Ascending aorta (tissue), 2 donors: ENCODE measurements around the gene GPR33. TPM values are rescaled to one million over a fixed set of nuclear protein-coding genes. Genes with fewer than 3 reads are reported as not detected.
"Not testable (repeated sequence)": the region's sequence is repeated elsewhere in the genome, so short reads cannot be mapped to it uniquely, and the experiment has no call there.

Experiments
- DNase-seq, 2 donors: peaks; one replicate each; pipeline ENCODE4 v3.0.0-alpha.2; 2019; ENCODE audit warnings: low spot score in 2 of 2
- H3K27ac ChIP-seq, 2 donors: fragments of 200-600 bp; sonication (generic); one replicate each; pipeline ENCODE4 v1.5.1; 2016 to 2017; ENCODE audit warnings: mild to moderate bottlenecking in 1 of 2
- H3K27me3 ChIP-seq: fragments of 200-600 bp; sonication (generic); one replicate; pipeline ENCODE4 v1.5.1; 2017
- H3K36me3 ChIP-seq, 2 donors: fragments of 200-600 bp; sonication (generic); one replicate each; pipeline ENCODE4 v1.5.1; 2016
- H3K4me1 ChIP-seq, 2 donors: fragments of 200-600 bp; sonication (generic); one replicate each; pipeline ENCODE4 v1.5.1; 2016 to 2017; ENCODE audit warnings: mild to moderate bottlenecking in 1 of 2
- H3K4me3 ChIP-seq, 2 donors: fragments of 200-600 bp; sonication (generic); one replicate each; pipeline ENCODE4 v1.5.1; 2016 to 2017; ENCODE audit warnings: mild to moderate bottlenecking in 1 of 2
- H3K9me3 ChIP-seq, 2 donors: fragments of 200-600 bp; sonication (generic); one replicate each; pipeline ENCODE4 v1.5.1; 2016
- intact Hi-C: fragments of 100-400 bp; cut with DNase I; formaldehyde crosslinking; loops from one replicate; pipeline ENCODE4 v1.15.1; 2023
- total RNA-seq: library from RNA; depleted of rRNA; stranded (reverse); fragments of >200 nt; gene quantifications from one replicate; pipeline ENCODE4 v1.1.0, GENCODE V29; 2016
- TF ChIP-seq, protein P1 (sequence below), 3 experiments: fragments of 200-600 bp in 2 of 3; fragments of 450-650 bp in 1 of 3; sonication (generic) in 2 of 3; IDR thresholded peaks; one replicate each; pipeline ENCODE4 v1.5.1; 2016 to 2019; ENCODE audit warnings: antibody characterized with exemption in 3 of 3, mild to moderate bottlenecking in 1 of 3, moderate library complexity in 1 of 3

Gene GPR33
- total RNA-seq, 1 donor from 2014 or later: not detected

DNA sequence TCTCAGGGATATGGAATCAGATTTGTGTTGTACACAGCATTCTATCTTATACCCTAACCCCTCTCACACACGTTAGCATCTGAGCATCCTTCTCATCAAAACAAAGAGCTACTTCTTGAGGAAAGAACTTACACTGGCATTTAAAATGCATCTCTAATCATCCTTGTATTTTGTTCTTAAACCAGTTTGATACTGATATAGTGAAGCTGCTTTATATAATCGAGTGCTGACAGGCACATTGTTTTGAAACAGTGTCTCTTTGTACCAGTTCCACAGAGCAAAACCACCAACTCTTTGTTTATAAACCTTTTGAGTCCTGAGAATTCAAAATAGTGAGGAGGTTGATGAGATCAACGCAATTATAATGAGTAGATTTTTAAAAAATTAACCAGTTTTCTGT is 8.8 kb downstream of the GPR33 start:
- Histone ChIP-seq H3K36me3 (no peaks in the 10 kb centered on the region), H3K9me3 (no peaks in the 10 kb centered on the region), H3K4me1 (peaks cover 0 to 11% of the 10 kb centered on the region in 2 donors), H3K27ac (no peak overlapping the region), H3K27me3 (no peaks in the 10 kb centered on the region), H3K4me3 (no peak overlapping the region)
- no peak for DNase-seq
- TF ChIP-seq, protein P1, sequence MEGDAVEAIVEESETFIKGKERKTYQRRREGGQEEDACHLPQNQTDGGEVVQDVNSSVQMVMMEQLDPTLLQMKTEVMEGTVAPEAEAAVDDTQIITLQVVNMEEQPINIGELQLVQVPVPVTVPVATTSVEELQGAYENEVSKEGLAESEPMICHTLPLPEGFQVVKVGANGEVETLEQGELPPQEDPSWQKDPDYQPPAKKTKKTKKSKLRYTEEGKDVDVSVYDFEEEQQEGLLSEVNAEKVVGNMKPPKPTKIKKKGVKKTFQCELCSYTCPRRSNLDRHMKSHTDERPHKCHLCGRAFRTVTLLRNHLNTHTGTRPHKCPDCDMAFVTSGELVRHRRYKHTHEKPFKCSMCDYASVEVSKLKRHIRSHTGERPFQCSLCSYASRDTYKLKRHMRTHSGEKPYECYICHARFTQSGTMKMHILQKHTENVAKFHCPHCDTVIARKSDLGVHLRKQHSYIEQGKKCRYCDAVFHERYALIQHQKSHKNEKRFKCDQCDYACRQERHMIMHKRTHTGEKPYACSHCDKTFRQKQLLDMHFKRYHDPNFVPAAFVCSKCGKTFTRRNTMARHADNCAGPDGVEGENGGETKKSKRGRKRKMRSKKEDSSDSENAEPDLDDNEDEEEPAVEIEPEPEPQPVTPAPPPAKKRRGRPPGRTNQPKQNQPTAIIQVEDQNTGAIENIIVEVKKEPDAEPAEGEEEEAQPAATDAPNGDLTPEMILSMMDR (IDR thresholded peaks at IDR 0.05): no peak
- intact Hi-C loops: no loop called here

DNA sequence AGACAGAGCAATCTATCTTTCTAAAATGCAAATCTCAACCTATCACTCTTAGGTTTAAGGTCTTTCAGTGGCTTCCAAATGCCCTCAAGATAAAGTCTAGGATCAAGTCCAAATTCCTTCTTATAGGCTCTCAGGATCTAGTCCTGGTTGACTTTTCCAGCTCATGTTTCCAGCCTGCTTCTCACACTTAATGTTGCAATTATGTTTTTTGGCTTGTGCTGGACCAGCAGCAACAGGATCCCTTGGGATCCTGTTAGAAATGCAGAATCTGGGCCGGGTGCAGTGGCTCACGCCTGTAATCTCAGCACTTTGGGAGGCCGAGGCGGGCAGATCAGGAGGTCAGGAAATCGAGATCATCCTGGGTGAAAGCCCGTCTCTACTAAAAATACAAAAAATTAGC is 10.6 kb downstream of the GPR33 start:
- Histone ChIP-seq H3K4me3 (no peak overlapping the region), H3K9me3 (no peaks in the 10 kb centered on the region), H3K27me3 (no peaks in the 10 kb centered on the region), H3K36me3 (no peaks in the 10 kb centered on the region), H3K4me1 (peaks cover 0 to 11% of the 10 kb centered on the region in 2 donors), H3K27ac (peak overlapping the region in 1 of 2 donors; percentile 2)
- intact Hi-C loops: no loop called here
- DNase-seq: no peak
- TF ChIP-seq, protein P1 (IDR thresholded peaks at IDR 0.05): no peak

DNA sequence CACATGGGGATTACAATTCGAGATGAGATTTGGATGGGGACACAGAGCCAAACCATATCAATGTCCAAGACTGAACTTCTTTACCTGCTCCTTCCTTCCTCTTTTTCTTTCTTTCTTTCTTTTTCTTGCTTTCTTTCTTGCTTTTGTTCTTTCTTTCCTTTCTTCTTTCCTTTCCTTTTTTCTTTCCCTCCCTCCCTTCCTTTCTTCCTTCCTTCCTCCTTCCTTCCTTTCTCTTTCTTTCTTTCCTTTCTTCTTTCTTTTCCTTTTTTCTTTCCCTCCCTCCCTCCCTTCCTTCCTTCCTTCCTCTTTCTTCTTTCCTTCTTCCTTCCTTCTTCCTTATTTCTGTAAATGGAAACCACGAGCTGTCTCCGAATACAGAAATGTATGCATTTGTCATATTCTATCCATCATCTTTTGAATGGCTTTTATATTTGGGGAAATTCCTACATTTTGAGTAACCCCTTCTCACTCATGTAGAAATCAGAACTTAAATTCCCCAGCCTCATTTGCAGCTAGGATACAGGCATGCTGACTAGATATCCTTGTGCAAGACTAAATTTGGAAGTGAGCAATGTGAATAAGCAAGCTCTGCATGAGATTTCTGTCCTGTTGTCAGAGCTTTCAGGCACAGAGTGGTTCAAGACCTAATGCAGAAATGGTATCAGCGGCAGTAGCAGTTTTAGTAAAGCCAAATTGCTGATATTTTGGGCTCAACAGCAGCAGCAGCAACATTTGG is 11.5 kb downstream of the GPR33 start:
- no peak for DNase-seq
- Histone ChIP-seq H3K4me1 (peaks cover 0 to 11% of the 10 kb centered on the region in 2 donors), H3K4me3 (no peak overlapping the region), H3K27me3 (no peaks in the 10 kb centered on the region), H3K36me3 (no peaks in the 10 kb centered on the region), H3K27ac (peak overlapping the region in 1 of 2 donors; percentile 2), H3K9me3 (no peaks in the 10 kb centered on the region)
- TF ChIP-seq, protein P1 (IDR thresholded peaks at IDR 0.05): no peak
- intact Hi-C loops: no loop called here

DNA sequence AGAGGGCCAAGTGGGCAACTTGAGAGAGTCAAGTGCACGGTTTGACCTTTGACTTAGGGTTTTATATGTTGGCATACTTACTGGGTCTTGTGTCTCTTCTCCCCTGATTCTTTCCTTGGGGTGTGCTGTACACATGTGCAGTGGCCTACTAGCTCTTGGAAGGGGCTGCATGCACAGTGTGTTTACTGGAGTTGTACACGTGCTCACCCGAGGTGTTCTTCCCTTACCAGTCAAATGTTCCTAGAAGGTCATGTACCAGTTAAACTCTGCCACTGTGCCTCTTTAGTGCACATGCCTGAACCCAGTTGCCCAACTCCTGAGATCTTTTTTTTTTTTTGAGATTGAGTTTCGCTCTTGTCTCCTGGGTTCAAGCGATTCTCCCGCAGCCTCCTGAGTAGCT is 21.3 kb downstream of the GPR33 start:
- Histone ChIP-seq H3K27ac (no peak overlapping the region), H3K9me3 (no peaks in the 10 kb centered on the region), H3K36me3 (no peaks in the 10 kb centered on the region), H3K27me3 (no peaks in the 10 kb centered on the region), H3K4me1 (no peaks in the 10 kb centered on the region), H3K4me3 (no peak overlapping the region)
- intact Hi-C loops: no loop called here
- DNase-seq: no peak
- TF ChIP-seq, protein P1 (IDR thresholded peaks at IDR 0.05): no peak

DNA sequence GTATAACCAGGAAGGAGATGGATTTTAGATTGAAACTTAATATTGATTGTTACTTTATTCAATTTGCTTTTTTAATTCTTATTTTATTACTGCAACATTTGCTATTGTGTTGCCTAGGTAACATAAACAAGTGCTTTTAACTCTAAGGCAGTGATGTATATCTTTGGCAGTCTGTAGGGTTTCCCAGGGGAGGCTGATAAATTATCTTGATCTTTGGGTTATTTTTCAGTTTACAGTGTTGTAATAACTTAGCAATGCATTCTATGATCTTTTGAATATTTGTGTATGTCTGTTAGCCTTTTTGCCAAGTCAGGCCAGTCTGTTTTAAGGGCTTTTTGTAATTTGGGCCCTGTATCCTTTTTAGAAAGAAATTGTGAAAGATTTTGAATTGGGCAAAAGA is 22.7 kb downstream of the GPR33 start:
- Histone ChIP-seq H3K9me3 (no peaks in the 10 kb centered on the region), H3K27ac (no peak overlapping the region)

DNA sequence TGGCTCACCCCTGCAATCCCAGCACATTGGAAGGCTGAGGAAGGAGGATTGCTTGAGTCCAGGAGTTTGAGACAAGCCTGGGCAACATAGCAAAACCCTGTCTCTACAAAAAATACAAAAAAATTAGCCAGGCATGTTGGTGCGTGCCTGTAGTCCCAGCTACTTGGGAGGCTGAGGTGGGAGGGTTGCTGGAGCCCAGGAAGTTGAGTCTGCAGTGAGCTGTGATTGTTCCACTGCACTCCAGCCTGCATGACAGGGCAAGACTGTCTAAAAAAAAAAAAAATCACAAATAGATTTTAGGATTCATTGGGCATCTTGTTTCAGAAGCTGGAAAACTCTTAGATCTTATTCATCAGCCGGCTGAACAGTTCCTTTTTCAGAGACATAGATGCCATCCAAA is 25.4 kb downstream of the GPR33 start:
- H3K36me3 ChIP-seq, intact Hi-C loops, DNase-seq: not testable (repeated sequence)

More for the DNA sequence above, 22.7 kb downstream of the GPR33 start:
- Histone ChIP-seq H3K4me3 (no peak overlapping the region), H3K27me3 (no peaks in the 10 kb centered on the region), H3K4me1 (no peaks in the 10 kb centered on the region), H3K36me3 (no peaks in the 10 kb centered on the region)
- TF ChIP-seq, protein P1 (IDR thresholded peaks at IDR 0.05): no peak
- no peak for DNase-seq
- intact Hi-C loops: no loop called here

More for the DNA sequence above, 25.4 kb downstream of the GPR33 start:
- H3K27me3 ChIP-seq, H3K9me3 ChIP-seq, H3K27ac ChIP-seq, H3K4me1 ChIP-seq, H3K4me3 ChIP-seq: not testable (repeated sequence)
